HG02678 (cell line): Measurements from ENCODE around the gene GCC1.
A peak's percentile ranks its signal among the peaks of the same experiment; 100 is the strongest.
"Not testable (repeated sequence)": the region's sequence is repeated elsewhere in the genome, so short reads cannot be mapped to it uniquely, and the experiment has no call there.

Source experiments
- ATAC-seq: cut with Tn5 transposase; IDR thresholded peaks from one replicate; pipeline ENCODE4 v1.9.1; 2021; ENCODE audit warnings: mild to moderate bottlenecking, moderate library complexity; ENCODE audit not compliant: unreplicated experiment

Gene GCC1

DNA sequence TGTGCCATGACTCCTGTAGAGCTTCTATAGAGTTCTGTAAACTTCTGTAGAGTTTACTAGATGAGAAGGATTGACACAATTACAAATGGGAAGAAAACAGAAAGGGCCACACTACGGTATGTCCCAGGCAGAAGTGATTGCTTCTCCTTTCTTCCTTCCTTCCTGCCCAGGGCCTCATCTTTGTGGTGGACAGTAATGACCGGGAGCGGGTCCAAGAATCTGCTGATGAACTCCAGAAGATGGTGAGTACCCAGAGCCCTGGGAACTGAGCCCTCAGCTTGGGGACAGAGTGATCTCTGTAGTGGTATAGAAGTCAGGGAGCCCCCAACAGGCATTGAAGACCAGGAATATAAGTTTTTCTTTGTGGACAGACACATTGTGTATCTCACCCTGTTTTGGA, 4.5 kb upstream of the GCC1 start:
- no peak for ATAC-seq

DNA sequence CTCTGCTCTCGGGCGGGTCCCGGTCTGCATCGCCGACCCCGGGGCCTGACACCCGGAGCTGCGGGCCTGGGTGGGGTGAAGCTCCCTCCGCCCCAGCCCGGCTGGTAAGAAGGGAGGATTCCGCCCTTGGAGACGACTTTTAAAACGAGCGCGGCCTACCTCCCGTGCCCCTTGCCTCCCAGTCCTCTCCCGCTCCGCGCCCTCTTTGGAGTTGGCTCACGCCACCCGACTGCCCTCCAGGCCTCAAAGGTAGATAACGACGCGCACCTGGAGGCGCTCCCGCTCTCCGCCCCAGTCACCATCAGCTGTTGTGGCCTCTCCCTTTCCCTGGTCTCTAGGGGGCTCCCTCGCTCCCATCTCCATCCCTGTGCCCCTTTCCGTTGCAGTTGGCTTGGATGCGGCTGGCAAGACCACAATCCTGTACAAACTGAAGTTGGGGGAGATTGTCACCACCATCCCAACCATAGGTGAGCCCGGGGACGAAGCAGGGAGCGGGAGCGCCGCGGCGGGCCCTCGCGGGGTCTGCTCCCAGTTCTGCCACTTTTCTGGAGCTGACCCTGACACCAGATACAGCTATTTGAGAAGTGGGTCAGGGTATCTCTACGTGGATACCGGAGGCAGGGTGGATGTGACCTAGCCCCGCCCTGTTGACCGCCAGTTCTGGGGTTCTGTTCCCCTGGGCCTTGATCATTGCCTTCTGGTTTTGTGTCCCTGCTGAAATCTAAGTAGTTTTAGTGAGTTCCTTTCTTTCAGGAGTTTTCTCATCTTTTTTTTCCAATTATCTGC, 3.5 kb upstream of the GCC1 start:
- peak; percentile 10 for ATAC-seq

DNA sequence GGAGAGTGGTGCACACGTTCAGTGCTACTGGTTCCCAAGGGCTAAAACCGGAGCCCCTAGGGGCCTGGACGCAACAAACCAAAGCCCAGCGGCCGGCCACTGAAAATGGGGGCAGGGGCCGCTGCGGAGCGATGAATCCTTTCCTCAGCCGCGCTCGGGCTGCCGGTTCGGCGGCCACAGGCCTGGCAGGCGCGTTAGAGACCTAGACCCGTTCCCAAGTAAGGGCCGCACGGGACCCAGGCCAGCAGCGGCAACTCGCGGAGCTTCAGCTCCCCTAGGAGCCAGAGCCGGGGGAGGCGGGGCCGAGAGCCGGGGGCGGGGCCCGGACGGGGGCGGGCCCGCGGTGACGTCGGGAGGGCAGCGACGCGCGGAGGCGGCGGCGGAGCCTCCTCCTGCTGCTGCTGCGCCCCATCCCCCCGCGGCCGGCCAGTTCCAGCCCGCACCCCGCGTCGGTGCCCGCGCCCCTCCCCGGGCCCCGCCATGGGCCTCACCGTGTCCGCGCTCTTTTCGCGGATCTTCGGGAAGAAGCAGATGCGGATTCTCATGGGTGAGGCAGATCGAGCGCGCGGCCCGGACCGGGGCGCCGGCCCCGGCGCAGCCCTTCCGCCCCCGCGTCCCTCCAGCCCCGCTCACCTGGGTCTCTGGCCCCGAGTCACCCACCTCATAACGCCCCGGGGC, 2.8 kb upstream of the GCC1 start, which contains the start of gene ARF5:
ARF5 (plus strand) TSS at position 393 of the 678 bp plus-strand sequence; CDS start at position 481, 88 bp downstream.
- ATAC-seq, result peak; percentile 74

DNA sequence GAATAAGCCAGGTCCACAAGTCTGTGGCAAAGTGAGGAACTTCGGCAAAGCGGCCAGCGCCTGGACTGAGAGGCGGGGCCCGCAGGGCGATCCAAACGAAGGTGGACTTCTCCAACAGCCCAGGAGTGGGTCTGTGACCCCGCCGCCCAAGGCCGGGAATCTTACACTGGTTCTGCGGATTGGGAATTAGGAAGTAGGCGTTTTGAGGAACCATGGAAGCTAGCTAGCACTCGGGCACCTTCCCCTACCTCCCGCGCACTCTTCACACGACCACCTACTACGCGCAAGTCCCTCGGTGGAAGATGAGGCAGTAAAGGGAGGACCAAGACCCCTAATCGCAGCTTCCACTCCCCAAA, 2.2 kb upstream of the GCC1 start:
- ATAC-seq, result no peak

DNA sequence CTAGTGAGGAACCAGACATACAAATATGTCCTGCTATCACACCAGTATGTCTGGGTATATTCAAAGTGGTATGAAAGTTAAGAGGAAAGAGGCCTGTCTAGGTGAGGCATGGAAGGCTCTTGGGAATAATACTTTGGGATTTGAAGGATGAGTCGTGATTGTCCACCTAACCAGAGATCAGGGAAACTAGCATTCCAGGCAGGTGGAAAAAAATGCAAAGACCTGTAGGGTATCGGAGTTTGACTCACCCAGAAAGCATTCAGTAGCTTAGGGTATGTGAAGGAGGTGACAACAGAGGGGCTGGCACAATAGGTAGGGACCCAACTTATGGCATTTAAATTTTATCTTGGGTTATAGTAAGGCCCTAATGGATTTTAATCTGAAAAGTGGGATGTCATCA, 950 bp upstream of the GCC1 start:
- ATAC-seq, result no peak

DNA sequence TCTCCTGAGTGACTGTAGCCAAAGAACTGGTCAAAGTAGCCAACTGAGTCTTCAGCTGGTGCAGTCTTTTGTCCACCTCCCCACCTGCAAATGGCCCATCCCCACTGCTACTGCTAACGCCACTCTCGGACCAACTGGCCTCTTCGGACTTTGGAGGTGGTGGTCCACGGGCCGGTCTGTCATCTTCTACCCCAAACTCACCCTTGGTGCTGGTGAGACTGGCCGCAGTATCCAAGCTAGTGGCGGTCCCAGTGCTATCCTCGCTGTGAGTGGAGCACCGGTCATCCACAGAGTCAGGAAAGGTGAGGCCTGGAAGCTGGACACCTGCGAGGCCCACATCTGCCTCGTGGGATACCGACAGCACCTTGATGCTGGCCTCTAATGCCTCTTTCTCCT, 750 bp downstream of the GCC1 start:
- no peak for ATAC-seq

DNA sequence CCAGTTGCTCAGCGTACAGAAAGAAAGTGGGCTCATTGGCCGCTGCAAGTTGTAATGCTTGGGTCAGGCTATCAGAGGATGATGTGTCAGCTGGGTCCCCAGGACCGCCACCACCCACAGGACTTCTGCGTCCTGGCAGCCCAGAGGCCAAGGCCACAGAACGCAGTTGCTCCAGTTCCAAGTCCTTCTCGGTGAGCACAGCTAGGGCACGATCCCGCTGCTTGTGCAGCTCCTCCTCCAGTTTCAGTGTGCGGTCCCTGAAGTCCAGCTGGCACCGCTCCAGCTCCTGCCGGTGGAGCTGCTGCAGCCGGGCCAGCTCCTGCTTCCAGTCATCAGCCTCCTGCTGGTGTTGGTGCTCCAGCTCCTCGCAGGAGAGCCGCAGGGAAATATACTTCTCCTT, 3.0 kb downstream of the GCC1 start:
- no peak for ATAC-seq

DNA sequence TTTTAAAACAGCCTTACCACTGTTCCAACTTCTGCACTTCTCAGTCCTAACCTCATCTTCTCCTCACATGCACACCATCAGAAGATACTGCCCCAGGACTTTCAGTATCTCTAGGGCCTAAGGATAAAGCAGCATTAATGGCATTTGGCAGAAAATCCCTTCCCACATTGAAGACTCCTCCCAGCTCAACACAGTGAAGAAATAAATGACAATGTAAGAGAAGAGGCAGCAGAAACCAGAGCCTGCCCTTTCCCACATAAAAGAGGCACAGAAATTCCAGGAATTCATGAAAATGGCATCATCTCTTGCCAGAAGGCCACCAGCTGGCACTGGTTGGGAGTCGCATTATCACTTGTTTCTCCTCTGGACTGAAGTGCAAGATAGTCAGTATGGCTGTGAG, 3.7 kb downstream of the GCC1 start:
- no peak for ATAC-seq

DNA sequence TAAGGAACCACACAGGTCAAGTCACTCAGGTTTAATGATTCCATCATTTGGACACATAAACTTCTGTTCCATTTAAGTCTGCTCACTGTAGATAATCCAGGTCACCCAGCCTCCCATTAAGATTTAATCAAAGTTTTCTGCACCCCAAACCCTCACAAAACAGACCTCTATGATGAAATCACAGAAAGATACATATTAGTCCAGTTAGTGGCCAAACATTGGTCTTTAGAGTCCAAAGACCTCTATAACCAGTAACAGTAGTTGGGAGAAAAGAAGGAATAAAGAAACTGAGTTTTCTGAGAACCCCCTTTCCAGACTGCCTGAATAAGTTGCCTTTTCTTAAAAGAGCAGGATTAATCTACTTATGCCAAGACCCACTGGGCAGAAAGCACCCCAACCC, 4.8 kb downstream of the GCC1 start:
- no peak for ATAC-seq

DNA sequence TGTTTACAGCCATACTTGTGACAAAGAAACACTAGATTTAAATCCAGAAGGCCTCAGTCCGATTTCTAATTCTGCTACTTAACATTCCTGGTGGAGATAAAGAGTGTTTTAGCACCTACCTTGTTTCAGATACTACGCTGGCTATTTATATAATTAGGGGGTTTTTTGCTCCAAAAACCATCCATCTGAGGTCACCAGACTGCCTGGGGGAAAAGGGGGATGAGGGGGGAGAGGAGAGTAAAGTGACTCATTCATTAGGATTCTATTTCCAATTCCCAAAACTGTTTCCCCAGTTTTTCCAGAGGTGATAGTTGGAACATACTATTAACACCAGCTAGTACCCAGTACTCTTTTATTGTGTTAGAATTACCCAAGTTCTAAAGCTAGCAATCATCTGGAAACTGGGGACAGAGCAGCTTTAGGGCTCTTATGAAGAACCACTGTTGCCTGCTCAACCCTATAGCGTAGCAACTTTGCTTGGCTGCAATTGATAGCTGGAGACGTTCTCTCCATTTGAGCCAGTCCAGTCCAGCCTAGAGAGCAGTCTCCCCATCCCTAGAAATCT, 6.6 kb downstream of the GCC1 start:
- ATAC-seq, result no peak

DNA sequence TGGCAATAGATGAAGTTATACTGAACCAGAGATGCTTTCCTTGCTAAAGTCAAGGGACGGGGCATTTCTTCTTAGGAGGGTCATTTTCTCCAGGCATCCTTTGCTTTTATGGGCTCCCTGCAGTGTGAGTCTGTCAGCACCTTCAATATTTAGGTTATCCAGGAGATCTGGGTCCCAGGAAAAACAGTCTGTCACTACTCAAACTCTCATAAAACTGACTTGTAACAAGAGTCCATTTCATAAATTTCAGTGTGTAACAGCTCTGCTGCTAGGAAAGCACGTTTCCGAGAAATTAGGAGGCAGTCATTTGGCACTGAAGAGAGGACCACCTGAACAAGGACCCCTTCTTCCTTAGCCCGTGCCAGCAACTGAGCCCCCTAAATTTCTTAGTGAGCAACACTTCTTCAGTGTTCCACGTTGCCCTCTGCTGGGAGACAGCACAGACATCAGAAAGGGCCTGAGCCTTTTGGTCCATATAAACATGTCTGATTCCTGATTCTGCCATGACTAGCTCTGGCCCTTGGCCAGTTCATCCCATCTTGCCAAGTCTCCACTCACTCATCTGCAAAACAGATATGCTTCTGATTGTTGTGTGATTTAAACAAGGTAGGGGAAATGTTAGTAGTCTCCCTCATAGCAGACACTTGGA, 7.2 kb downstream of the GCC1 start:
- ATAC-seq, result no peak

DNA sequence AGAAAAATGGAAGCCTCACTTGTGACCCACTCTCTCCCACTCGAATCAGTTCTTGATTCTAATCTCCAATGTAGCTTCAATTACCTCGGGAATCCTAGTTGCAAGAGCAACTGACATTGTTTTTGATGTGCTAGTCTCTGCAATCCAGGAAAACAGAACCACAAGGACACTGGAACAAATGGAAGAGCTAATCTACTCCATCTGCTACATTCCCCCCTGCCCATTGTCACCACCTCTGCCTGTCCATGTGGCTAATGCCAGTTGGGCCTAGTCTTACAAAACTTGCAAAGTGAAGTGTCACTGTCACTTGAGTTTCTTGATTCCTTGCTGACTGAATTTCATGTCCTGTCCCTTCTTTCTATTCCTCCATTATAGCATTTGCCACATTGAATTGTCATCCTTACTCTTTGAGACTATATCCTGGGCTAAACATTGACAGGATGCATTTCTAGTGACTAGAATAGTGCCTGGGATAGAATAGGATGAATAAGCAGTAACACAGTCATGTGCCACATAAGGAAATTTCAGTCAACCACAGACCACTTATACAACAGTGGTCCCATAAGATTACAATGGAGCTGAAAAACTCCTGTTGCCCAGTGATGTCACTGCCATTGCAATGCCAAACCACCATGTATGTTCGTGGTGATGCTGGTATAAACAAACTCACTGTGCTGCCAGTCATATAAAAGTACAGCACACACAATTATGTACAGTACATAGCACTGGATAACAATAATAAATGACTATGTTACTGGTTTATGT, 13.5 kb downstream of the GCC1 start:
- no peak for ATAC-seq

DNA sequence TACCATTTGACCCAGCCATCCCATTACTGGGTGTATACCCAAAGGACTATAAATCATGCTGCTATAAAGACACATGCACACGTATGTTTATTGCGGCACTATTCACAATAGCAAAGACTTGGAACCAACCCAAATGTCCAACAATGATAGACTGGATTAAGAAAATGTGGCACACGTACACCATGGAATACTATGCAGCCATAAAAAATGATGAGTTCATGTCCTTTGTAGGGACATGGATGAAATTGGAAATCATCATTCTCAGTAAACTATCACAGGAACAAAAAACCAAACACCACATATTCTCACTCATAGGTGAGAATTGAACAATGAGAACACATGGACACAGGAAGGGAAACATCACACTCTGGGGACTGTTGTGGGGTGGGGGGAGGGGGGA, 17.4 kb downstream of the GCC1 start:
- ATAC-seq, result not testable (repeated sequence)

DNA sequence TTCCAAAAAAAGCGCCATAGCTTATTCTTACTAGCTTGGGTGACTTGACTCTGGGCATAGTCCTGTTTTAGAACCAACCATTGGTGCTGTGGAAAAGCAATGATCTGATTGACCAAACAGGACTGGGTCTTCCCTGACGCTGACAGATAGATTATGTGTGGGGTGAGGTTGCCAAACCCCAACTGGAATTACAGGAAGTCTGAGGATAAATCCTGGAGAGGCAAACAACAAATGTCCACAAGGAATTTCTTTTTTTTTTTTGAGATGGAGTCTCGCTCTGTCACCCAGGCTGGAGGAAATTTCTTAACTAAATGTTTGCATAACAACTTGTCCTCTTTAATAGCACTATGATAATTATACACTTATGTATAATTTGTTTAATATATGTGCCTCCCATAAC, 19.2 kb downstream of the GCC1 start:
- no peak for ATAC-seq

DNA sequence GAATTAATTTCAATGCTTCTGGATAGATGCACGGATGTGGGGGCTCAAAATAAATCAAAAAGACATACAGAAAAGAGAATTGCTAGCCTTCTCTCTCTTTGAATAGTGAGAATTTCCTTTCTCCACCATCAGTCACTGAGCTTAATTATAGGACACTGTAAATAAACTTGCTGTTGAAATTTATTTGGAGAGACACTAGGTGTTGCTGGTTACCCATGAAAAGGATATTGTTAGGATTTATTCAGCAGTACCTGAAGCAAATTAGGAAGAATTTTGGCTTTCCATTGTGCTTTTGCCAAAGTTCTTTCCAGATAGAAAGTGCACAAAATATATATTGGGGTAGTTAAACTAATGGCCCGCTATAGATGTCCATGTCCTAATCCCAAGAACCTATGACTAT, 27.6 kb downstream of the GCC1 start:
- no peak for ATAC-seq

DNA sequence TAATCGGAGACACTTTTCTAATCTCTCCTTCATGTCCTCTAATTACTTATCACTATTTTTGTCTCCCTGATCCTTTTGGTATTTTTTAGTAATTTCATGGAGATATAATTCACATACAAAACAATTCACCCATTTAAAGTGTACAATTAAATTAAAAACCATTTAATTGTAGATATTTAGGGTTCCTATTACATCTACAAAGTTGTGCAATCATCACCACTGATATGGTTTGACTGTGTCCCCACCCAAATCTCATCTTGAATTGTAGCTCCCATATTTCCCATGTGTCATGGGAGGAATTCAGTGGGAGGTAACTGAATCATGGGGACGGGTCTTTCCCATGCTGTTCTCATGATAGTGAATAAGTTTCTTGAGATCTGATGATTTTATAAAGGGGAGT, 29.0 kb downstream of the GCC1 start:
- no peak for ATAC-seq

DNA sequence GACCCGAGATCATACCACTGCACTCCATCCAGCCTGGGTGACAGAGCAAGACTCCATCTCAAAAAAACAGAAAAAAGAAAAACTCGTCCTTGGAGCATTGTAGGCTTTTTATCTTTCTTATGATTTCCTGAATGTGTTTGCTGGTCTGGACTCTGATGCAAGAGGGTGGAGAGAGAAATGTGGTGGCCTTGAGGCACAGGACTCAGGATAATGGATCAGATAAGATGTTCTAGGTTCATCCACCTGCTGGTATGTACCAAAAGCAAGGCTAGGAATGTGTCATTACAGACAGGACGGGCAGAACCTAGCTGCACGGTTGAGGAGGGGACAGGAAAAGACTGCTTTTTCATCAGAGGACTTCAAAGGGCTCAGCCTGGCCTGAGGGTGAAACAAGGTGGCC, 33.5 kb downstream of the GCC1 start:
- no peak for ATAC-seq

DNA sequence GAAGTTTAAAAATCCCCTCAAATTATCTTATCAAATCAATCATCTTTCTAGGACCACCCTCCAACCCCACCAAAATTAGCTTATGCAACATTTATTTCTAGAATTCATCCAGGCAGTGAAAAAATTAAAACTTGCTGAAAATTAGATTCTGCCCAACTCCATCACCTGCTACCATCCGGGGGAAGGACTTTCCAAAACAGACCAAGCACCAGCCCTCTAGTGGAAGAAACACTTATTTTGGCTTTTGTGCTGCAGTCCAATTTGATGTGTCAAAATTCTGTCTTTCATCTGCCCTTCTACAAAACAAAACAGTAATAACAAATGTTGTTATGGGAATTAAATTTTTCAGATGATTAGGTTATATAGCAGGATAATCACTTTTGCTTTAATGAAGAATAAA, 35.1 kb downstream of the GCC1 start:
- ATAC-seq, result no peak

DNA sequence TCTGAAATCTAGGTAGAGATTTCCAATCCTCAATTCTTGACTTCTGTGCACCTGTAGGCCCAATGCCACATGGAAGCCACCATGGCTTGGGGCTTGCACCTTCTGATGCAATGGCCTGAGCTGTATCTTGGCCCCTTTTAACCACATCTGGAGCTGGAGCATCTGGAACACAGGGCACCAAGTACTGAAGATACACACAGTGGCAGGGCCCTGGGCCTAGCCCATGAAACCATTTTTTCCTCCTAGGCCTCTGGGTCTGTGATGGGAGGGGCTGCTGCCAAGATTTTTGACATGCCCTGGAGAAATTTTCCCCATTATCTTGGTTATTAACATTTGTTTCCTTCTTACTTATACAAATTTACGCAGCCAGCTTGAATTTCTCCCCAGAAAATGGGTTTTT, 39.1 kb downstream of the GCC1 start:
- no peak for ATAC-seq

DNA sequence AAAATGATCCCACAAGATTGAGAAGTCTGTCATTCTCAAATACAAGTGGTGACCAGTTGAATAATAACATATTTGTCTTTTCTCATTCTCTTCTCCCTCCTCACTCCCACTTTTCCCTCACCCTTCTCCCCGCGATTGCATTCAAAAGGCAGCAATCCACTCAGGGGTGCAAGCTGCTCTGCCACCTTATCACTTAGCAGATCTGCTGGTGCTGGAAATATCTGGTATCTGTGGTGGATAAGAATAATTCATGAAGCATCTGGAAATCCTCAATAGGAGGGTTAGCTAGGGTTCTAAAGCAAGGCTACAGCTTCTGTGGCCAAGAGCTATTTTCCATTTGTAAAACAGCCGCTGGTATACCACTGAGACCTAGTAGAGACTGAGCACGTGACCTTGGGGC, 43.8 kb downstream of the GCC1 start:
- ATAC-seq, result no peak

DNA sequence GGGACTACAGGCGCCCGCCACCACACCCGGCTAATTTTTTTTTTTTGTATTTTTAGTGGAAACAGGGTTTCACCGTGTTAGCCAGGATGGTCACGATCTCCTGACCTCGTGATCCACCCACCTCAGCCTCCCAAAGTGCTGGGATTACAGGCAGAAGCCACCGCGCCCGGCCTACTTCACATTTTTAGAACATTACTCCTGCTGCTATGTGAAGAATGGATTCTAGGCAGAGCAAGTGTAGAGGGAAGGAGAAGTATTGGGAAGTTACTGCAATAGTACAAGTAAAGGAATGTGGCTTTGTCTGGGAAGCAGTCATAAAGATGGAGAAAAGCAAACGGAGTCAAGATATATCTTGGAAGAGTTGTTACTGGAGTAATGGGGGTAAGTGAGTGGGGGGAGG, 44.9 kb downstream of the GCC1 start:
- ATAC-seq, result not testable (repeated sequence)
